Thoracic aorta (tissue), 2 donors: ENCODE results near the gene RAB33A. TPM values are rescaled to one million over a fixed set of nuclear protein-coding genes. Genes with fewer than 3 reads are reported as not detected.
"Not testable (repeated sequence)": the region's sequence is repeated elsewhere in the genome, so short reads cannot be mapped to it uniquely, and the experiment has no call there.

Experiments
- ATAC-seq: fragments of 150-250 bp; one replicate; pipeline ENCODE4 v1.8.0; 2017; ENCODE audit warnings: low read depth; ENCODE audit not compliant: insufficient number of reproducible peaks, low FRiP score
- DNase-seq: peaks from one replicate; pipeline ENCODE4 v3.0.0-alpha.2; 2020; ENCODE audit warnings: low spot score
- H3K27ac ChIP-seq, 2 donors: fragments of 200-600 bp; sonication (generic); 1 replicate in 1 of 2; 2 replicates in 1 of 2; pipeline ENCODE4 v1.5.1; 2016; ENCODE audit warnings: mild to moderate bottlenecking in 2 of 2, moderate library complexity in 2 of 2
- H3K27me3 ChIP-seq: fragments of 200-600 bp; sonication (generic); replicated peaks from 2 replicates; pipeline ENCODE4 v1.6.0; 2016; ENCODE audit warnings: mild to moderate bottlenecking; ENCODE audit not compliant: insufficient read depth
- H3K36me3 ChIP-seq: fragments of 200-600 bp; sonication (generic); one replicate; pipeline ENCODE4 v1.5.1; 2016
- H3K4me1 ChIP-seq, 2 donors: fragments of 200-600 bp; sonication (generic); 1 replicate in 1 of 2; 2 replicates in 1 of 2; pipeline versions ENCODE4 v1.5.1 to v1.6.0; 2016; ENCODE audit warnings: low read depth in 2 of 2, mild to moderate bottlenecking in 1 of 2; ENCODE audit not compliant: control insufficient read depth in 1 of 2
- H3K4me3 ChIP-seq: fragments of 200-600 bp; sonication (generic); 2 replicates; pipeline ENCODE4 v1.5.1; 2016; ENCODE audit warnings: mild to moderate bottlenecking
- H3K9me3 ChIP-seq: fragments of 200-600 bp; sonication (generic); 2 replicates; pipeline ENCODE4 v1.5.1; 2016
- CTCF ChIP-seq: fragments of 200-600 bp; sonication (generic); IDR thresholded peaks from one replicate; pipeline ENCODE4 v1.5.1; 2019; ENCODE audit warnings: antibody characterized with exemption
- total RNA-seq, 2 donors: library from RNA; depleted of rRNA; stranded (reverse); fragments of >200 nt; gene quantifications; one replicate each; pipeline versions ENCODE4 v1.1.0 to v1.2.3, GENCODE V29; 2016

Gene RAB33A
- total RNA-seq, 2 donors from 2014 or later, result not detected

GRCh38 chrX:130228871-130229270 lies 57.1 kb downstream of the RAB33A start:
- Histone ChIP-seq H3K4me3 (no peak overlapping the region), H3K27ac (no peak overlapping the region), H3K27me3 (no peaks in the 10 kb centered on the region), H3K9me3 (no peaks in the 10 kb centered on the region), H3K4me1 (no peaks in the 10 kb centered on the region), H3K36me3 (no peaks in the 10 kb centered on the region)
- DNase-seq (no peak), ATAC-seq (no peak)
- no peak for TF ChIP-seq CTCF

- not testable (repeated sequence) for DNase-seq, H3K36me3 ChIP-seq, ATAC-seq
Observed at GRCh38 chrX:130231184-130231583, 59.4 kb downstream of the RAB33A start.

More at GRCh38 chrX:130231184-130231583, 59.4 kb downstream of the RAB33A start:
- not testable (repeated sequence) for H3K9me3 ChIP-seq, H3K4me1 ChIP-seq, H3K27ac ChIP-seq, H3K27me3 ChIP-seq, H3K4me3 ChIP-seq

Other genes with a start within 250 kb of the RAB33A start
- 10 to 100 TPM in 1 of 2 donors, 1 to 10 TPM in 1; 8.5 to 22.3 TPM for gene BCORL1, start 189.3 kb upstream of the RAB33A start, total RNA-seq
- 10 to 100 TPM; 11.1 to 16.9 TPM for gene ELF4, start 61.5 kb upstream of the RAB33A start, total RNA-seq
- 10 to 100 TPM; 11.4 to 13.6 TPM for gene AIFM1, start 6.1 kb upstream of the RAB33A start, total RNA-seq
- gene ZNF280C, start 96.9 kb downstream of the RAB33A start, total RNA-seq, result 1 to 10 TPM; 2.7 to 4.0 TPM
- gene SLC25A14, start 168.0 kb downstream of the RAB33A start, total RNA-seq, result 10 to 100 TPM; 10.6 to 13.8 TPM
- not detected for gene GPR119, start 213.7 kb downstream of the RAB33A start, total RNA-seq
- gene RBMX2, start 230.0 kb downstream of the RAB33A start, total RNA-seq, result 10 to 100 TPM in 1 of 2 donors, 1 to 10 TPM in 1; 5.4 to 15.8 TPM